NCI-H345 treated with DMSO at 0.1 percent for 48 hours (cell line): ENCODE measurements around the gene USP47.
"Not testable (repeated sequence)": the region's sequence is repeated elsewhere in the genome, so short reads cannot be mapped to it uniquely, and the experiment has no call there.

ENCODE experiments used
- DNase-seq: peaks from one replicate; lab custom pipeline; 2025; ENCODE audit not compliant: unreplicated experiment; lab: John Stamatoyannopoulos, UW

Gene USP47

GRCh38 chr11:11821899-11822298 is 19.9 kb upstream of the USP47 start:
- DNase-seq: no peak

GRCh38 chr11:11822946-11823345 is 18.8 kb upstream of the USP47 start:
- no peak for DNase-seq

GRCh38 chr11:11826260-11826659 is 15.5 kb upstream of the USP47 start:
- no peak for DNase-seq

GRCh38 chr11:11827272-11827671 is 14.5 kb upstream of the USP47 start:
- no peak for DNase-seq

- DNase-seq: not testable (repeated sequence)
Observed at GRCh38 chr11:11831406-11831805, 10.4 kb upstream of the USP47 start.

GRCh38 chr11:11836676-11837231 is 5.0 kb upstream of the USP47 start:
- no peak for DNase-seq

- DNase-seq: no peak
Observed at GRCh38 chr11:11839718-11840117, 2.1 kb upstream of the USP47 start.

GRCh38 chr11:11841116-11841722 is 553 bp upstream of the USP47 start:
- peak; percentile 34 for DNase-seq

- DNase-seq: peak; percentile 54
Observed at GRCh38 chr11:11842421-11843008, 743 bp downstream of the USP47 start.

- no peak for DNase-seq
Observed at GRCh38 chr11:11843211-11843621, 1.4 kb downstream of the USP47 start.

- DNase-seq: no peak
Observed at GRCh38 chr11:11843642-11844041, 1.9 kb downstream of the USP47 start.

- DNase-seq: no peak
Observed at GRCh38 chr11:11844272-11844671, 2.5 kb downstream of the USP47 start.

GRCh38 chr11:11845071-11845470 is 3.3 kb downstream of the USP47 start:
- DNase-seq: no peak

GRCh38 chr11:11845551-11845950 is 3.8 kb downstream of the USP47 start:
- DNase-seq: no peak

GRCh38 chr11:11847082-11847481 is 5.3 kb downstream of the USP47 start:
- no peak for DNase-seq

GRCh38 chr11:11848891-11849746 is 7.3 kb downstream of the USP47 start:
- DNase-seq: no peak

- no peak for DNase-seq
Observed at GRCh38 chr11:11850668-11851067, 8.9 kb downstream of the USP47 start.

- DNase-seq: no peak
Observed at GRCh38 chr11:11856638-11857037, 14.9 kb downstream of the USP47 start.

GRCh38 chr11:11857769-11858168 is 16.0 kb downstream of the USP47 start:
- DNase-seq: no peak

GRCh38 chr11:11858676-11859075 is 16.9 kb downstream of the USP47 start:
- no peak for DNase-seq

GRCh38 chr11:11860103-11860979 is 18.6 kb downstream of the USP47 start:
- DNase-seq: no peak
